OCI-LY3 (cell line): ENCODE results near the gene SERAC1.

Source experiments
- H2AFZ ChIP-seq: fragments of 200-600, 300-600 bp; shearing (Covaris generic); 2 replicates; pipeline ENCODE4 v1.6.0; 2014; ENCODE audit warnings: antibody characterized with exemption, low read depth, low read length
- H3K27ac ChIP-seq: fragments of 200-600, 300-600 bp; sonication (generic); 2 replicates; pipeline ENCODE4 v1.5.1; 2014; ENCODE audit warnings: mild to moderate bottlenecking, low read length, moderate library complexity, mixed read lengths
- H3K27me3 ChIP-seq: fragments of 200-600, 300-600 bp; sonication (generic); 2 replicates; pipeline ENCODE4 v1.6.1; 2014; ENCODE audit warnings: low read depth, low read length, mixed read lengths
- H3K36me3 ChIP-seq: fragments of 200-600, 300-600 bp; sonication (generic); replicated peaks from 2 replicates; pipeline ENCODE3; 2014; ENCODE audit warnings: low read depth, low read length, mixed read lengths
- H3K4me1 ChIP-seq: fragments of 300-600, 200-600 bp; sonication (generic); 2 replicates; pipeline ENCODE4 v1.6.1; 2014; ENCODE audit warnings: low read length, mixed read lengths
- H3K4me2 ChIP-seq: fragments of 200-600, 300-600 bp; sonication (generic); 2 replicates; pipeline ENCODE4 v1.6.1; 2014; ENCODE audit warnings: low read length, mixed read lengths
- H3K4me3 ChIP-seq: fragments of 300-600, 200-600 bp; sonication (generic); 2 replicates; pipeline ENCODE4 v1.5.1; 2014; ENCODE audit warnings: antibody characterized with exemption, mild to moderate bottlenecking, low read length, moderate library complexity
- H3K79me2 ChIP-seq: fragments of 300-600, 200-600 bp; shearing (Covaris generic); 2 replicates; pipeline ENCODE4 v1.6.1; 2014; ENCODE audit warnings: mild to moderate bottlenecking, low read length, mixed read lengths
- H3K9ac ChIP-seq: fragments of 300-600, 200-600 bp; shearing (Covaris generic); 2 replicates; pipeline ENCODE4 v1.6.0; 2014; ENCODE audit warnings: mild to moderate bottlenecking, low read length, moderate library complexity
- H3K9me3 ChIP-seq: fragments of 200-600, 300-600 bp; shearing (Covaris generic); 2 replicates; pipeline ENCODE4 v1.6.1; 2014; ENCODE audit warnings: low read length, mixed read lengths; ENCODE audit not compliant: insufficient read depth
- H4K20me1 ChIP-seq: fragments of 200-600, 300-600 bp; sonication (generic); 2 replicates; pipeline ENCODE4 v1.6.1; 2016; ENCODE audit warnings: low read length, mixed read lengths; ENCODE audit not compliant: insufficient read depth
- CTCF ChIP-seq: fragments of 200-600, 300-600 bp; sonication (generic); IDR thresholded peaks from 2 replicates; pipeline ENCODE4 v1.5.1; 2014; ENCODE audit warnings: antibody characterized with exemption, low read length, low read depth
- EZH2phosphoT487 ChIP-seq: fragments of 200-600 bp; shearing (Covaris generic); IDR thresholded peaks from 2 replicates; pipeline ENCODE4 v1.6.1; 2018; ENCODE audit warnings: antibody characterized with exemption, mixed run types, low read depth

Gene SERAC1

GRCh38 chr6:158124288-158124687 lies 43.8 kb downstream of the SERAC1 start:
- Histone ChIP-seq H3K4me3 (no peak overlapping the region), H3K4me2 (no peak overlapping the region), H2AFZ (no peak overlapping the region), H3K27me3 (no peaks in the 10 kb centered on the region), H3K79me2 (no peaks in the 10 kb centered on the region), H3K9ac (no peak overlapping the region), H3K27ac (no peak overlapping the region), H3K36me3 (no peaks in the 10 kb centered on the region), H3K4me1 (no peaks in the 10 kb centered on the region), H3K9me3 (no peaks in the 10 kb centered on the region), H4K20me1 (no peaks in the 10 kb centered on the region)
- TF ChIP-seq CTCF, result no peak
- no peak for TF ChIP-seq EZH2phosphoT487

- no peaks in the 10 kb centered on the region for H4K20me1 ChIP-seq
- no peaks in the 10 kb centered on the region for H3K4me1 ChIP-seq
- no peak overlapping the region for H3K4me2 ChIP-seq
- no peak overlapping the region for H3K9ac ChIP-seq
- no peak overlapping the region for H3K4me3 ChIP-seq
- no peaks in the 10 kb centered on the region for H3K9me3 ChIP-seq
- no peak overlapping the region for H2AFZ ChIP-seq
- H3K27me3 ChIP-seq, result no peaks in the 10 kb centered on the region
- no peaks in the 10 kb centered on the region for H3K79me2 ChIP-seq
- no peaks in the 10 kb centered on the region for H3K36me3 ChIP-seq
- H3K27ac ChIP-seq, result no peak overlapping the region
- TF ChIP-seq CTCF, result no peak
Observed at GRCh38 chr6:158122048-158122447, 46.0 kb downstream of the SERAC1 start.

GRCh38 chr6:158121335-158121734 lies 46.7 kb downstream of the SERAC1 start:
- no peaks in the 10 kb centered on the region for H3K36me3 ChIP-seq
- no peaks in the 10 kb centered on the region for H3K9me3 ChIP-seq
- no peak overlapping the region for H2AFZ ChIP-seq
- no peak overlapping the region for H3K9ac ChIP-seq
- no peaks in the 10 kb centered on the region for H3K4me1 ChIP-seq
- TF ChIP-seq CTCF, result no peak
- no peak for TF ChIP-seq EZH2phosphoT487
- no peaks in the 10 kb centered on the region for H4K20me1 ChIP-seq
- H3K4me3 ChIP-seq, result no peak overlapping the region
- H3K27me3 ChIP-seq, result no peaks in the 10 kb centered on the region
- no peaks in the 10 kb centered on the region for H3K79me2 ChIP-seq
- H3K4me2 ChIP-seq, result no peak overlapping the region
- no peak overlapping the region for H3K27ac ChIP-seq

GRCh38 chr6:158118886-158119285 lies 49.2 kb downstream of the SERAC1 start:
- TF ChIP-seq EZH2phosphoT487, result no peak
- TF ChIP-seq CTCF, result no peak
- no peaks in the 10 kb centered on the region for H3K27me3 ChIP-seq
- H4K20me1 ChIP-seq, result no peaks in the 10 kb centered on the region
- no peak overlapping the region for H3K4me2 ChIP-seq
- no peaks in the 10 kb centered on the region for H3K4me1 ChIP-seq
- no peak overlapping the region for H3K4me3 ChIP-seq
- no peaks in the 10 kb centered on the region for H3K79me2 ChIP-seq
- H3K9ac ChIP-seq, result no peak overlapping the region
- no peaks in the 10 kb centered on the region for H3K36me3 ChIP-seq
- no peak overlapping the region for H2AFZ ChIP-seq
- H3K27ac ChIP-seq, result no peak overlapping the region
- H3K9me3 ChIP-seq, result no peaks in the 10 kb centered on the region
